Ovary (tissue), 3 donors: ENCODE data around the gene DHX32.
"Not testable (repeated sequence)": the region's sequence is repeated elsewhere in the genome, so short reads cannot be mapped to it uniquely, and the experiment has no call there.

Experiments
- CTCF ChIP-seq, 3 donors: fragments of 450-650 bp in 2 of 3; fragments of 200-600 bp in 1 of 3; IDR thresholded peaks; one replicate each; pipeline versions ENCODE4 v1.5.1 to v1.8.0; 2016 to 2022; ENCODE audit warnings: antibody characterized with exemption in 3 of 3, mild to moderate bottlenecking in 1 of 3
- POLR2A ChIP-seq: fragments of 450-650 bp; IDR thresholded peaks from one replicate; pipeline ENCODE4 v1.6.1; 2017; ENCODE audit warnings: antibody characterized with exemption, mild to moderate bottlenecking, moderate library complexity
- donor health status: DM: no; HTN: no; CAD: no.

- not testable (repeated sequence) for TF ChIP-seq CTCF (IDR thresholded peaks at IDR 0.05); POLR2A
Measured at GRCh38 chr10:125892402-125892801, 11.3 kb upstream of the DHX32 start.
